Keratinocyte (primary cell): ENCODE data around the gene NBPF12.
"Not testable (repeated sequence)": the region's sequence is repeated elsewhere in the genome, so short reads cannot be mapped to it uniquely, and the experiment has no call there.

Experiments used
- EZH2 ChIP-seq: IDR thresholded peaks from one replicate; pipeline ENCODE4 v1.6.1; 2012; ENCODE audit warnings: inconsistent platforms, mild to moderate bottlenecking, low read length, moderate library complexity
- TF ChIP-seq, protein P1 (sequence below), 3 experiments: IDR thresholded peaks in 1 of 3; conservative IDR thresholded peaks in 1 of 3; optimal IDR thresholded peaks in 1 of 3; 2 replicates in 2 of 3; 3 replicates in 1 of 3; pipeline versions ENCODE3 to v1.5.1; 2011; ENCODE audit warnings: low read length in 3 of 3, mild to moderate bottlenecking in 3 of 3, moderate library complexity in 2 of 3, control low read depth in 1 of 3, inconsistent platforms in 1 of 3; ENCODE audit not compliant: insufficient read depth in 2 of 3; ENCODE audit errors: extremely low read depth in 1 of 3

DNA sequence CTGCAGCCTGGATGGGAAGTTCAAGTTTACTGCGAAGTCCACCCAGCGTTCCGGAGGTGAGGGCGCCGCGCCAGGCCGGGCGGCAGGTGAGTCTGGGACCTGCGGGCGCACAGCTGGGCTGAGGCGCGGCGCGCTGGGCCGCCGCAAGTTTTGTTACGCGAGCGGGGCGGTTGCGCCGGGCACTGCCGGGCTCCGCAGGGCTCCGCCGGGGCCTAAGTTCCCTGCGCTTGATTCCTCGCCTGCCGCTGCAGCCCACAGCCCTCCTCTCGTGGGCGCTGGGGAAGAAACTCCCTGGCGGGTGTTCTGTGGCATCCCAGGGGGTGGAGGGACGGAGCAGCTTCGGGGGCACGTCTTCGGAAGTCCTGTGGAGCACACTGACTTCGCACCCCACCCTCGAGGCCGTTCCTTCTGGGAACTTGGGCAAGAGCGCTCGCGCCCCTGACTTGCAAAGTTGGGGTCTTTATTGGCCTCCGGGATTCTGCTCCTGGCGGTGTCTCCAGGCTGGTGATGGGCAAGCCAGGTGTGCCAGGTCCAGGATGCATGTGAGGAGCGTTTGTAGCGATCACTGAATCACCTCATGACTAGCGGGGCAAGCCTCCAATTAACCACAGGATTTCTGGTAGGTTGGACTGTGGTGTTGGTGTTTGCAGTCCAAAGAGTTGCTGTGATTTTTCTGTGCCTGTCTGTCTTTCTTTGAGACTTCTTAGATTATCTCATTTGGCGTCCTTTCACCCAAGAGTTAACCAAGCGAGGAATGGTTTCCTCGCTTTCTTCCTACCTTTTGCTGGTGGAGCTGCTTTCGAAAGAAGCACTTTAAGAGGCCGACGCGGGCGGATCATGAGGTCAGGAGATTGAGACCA lies 1.0 kb downstream of the NBPF12 start:
- TF ChIP-seq, protein P1, sequence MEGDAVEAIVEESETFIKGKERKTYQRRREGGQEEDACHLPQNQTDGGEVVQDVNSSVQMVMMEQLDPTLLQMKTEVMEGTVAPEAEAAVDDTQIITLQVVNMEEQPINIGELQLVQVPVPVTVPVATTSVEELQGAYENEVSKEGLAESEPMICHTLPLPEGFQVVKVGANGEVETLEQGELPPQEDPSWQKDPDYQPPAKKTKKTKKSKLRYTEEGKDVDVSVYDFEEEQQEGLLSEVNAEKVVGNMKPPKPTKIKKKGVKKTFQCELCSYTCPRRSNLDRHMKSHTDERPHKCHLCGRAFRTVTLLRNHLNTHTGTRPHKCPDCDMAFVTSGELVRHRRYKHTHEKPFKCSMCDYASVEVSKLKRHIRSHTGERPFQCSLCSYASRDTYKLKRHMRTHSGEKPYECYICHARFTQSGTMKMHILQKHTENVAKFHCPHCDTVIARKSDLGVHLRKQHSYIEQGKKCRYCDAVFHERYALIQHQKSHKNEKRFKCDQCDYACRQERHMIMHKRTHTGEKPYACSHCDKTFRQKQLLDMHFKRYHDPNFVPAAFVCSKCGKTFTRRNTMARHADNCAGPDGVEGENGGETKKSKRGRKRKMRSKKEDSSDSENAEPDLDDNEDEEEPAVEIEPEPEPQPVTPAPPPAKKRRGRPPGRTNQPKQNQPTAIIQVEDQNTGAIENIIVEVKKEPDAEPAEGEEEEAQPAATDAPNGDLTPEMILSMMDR (optimal IDR thresholded peaks at IDR 0.05 in 1 of 3, IDR thresholded peaks at IDR 0.05 in 1 of 3, conservative IDR thresholded peaks at IDR 0.05 in 1 of 3; ENCODE audit: extremely low read depth in 1 of 3, insufficient read depth in 2 of 3, low read length in 3 of 3): not testable (repeated sequence)
- TF ChIP-seq EZH2: not testable (repeated sequence)
